Measurements from ENCODE around the gene FNDC3B.

GRCh38 chr3:172324611-172325203, 285.3 kb downstream of the FNDC3B start:
- TF ChIP-seq CTCF (IDR thresholded peaks at IDR 0.05) (no peak), EZH2 (IDR thresholded peaks at IDR 0.05) (no peak), EZH2phosphoT487 (IDR thresholded peaks at IDR 0.05) (no peak)

Data from neural progenitor cell (in vitro differentiated cells).